Activated CD8-positive, alpha-beta memory T cell treated with anti-CD3 and anti-CD28 coated beads for 48 hours (primary cell): ENCODE results near the gene ERCC1.

ENCODE experiments used
- DNase-seq, 3 experiments: peaks; one replicate each; pipeline ENCODE4 v3.0.0-alpha.2; 2020; ENCODE audit warnings: low read depth in 2 of 3, low spot score in 2 of 3

The ERCC1 gene

GRCh38 chr19:45423589-45424190 is at the start of gene ERCC1:
ERCC1 (minus strand) TSS chr19:45423917; CDS start chr19:45423374, 543 bp downstream.
- DNase-seq, result peak; percentile 74 to 89 (median 87)

GRCh38 chr19:45473367-45473681 is 49.6 kb upstream of the ERCC1 start:
- no peak for DNase-seq

GRCh38 chr19:45472563-45473366 is 49.0 kb upstream of the ERCC1 start:
- DNase-seq, result no peak

- no peak for DNase-seq
These were observed 48.3 kb upstream of the ERCC1 start for GRCh38 chr19:45471931-45472562.

GRCh38 chr19:45471111-45471930 is 47.6 kb upstream of the ERCC1 start:
- no peak for DNase-seq

GRCh38 chr19:45470762-45471081 is 47.0 kb upstream of the ERCC1 start:
- no peak for DNase-seq

GRCh38 chr19:45469945-45470761 is 46.4 kb upstream of the ERCC1 start:
- DNase-seq, result no peak

GRCh38 chr19:45469132-45469944 is 45.6 kb upstream of the ERCC1 start:
- peak; percentile 83 to 92 (median 91) for DNase-seq

GRCh38 chr19:45468803-45469131 is 45.0 kb upstream of the ERCC1 start:
- DNase-seq, result no peak

GRCh38 chr19:45468159-45468651 is 44.5 kb upstream of the ERCC1 start:
- no peak for DNase-seq

GRCh38 chr19:45467456-45468158 is 43.9 kb upstream of the ERCC1 start, which contains the start of gene FOSB:
FOSB (plus strand) TSS chr19:45467996; CDS start chr19:45468587, 591 bp downstream.
- DNase-seq, result peak; percentile 85 to 96 (median 95)

- no peak for DNase-seq
These were observed 43.4 kb upstream of the ERCC1 start for GRCh38 chr19:45467115-45467455.

GRCh38 chr19:45464852-45465441 is 41.2 kb upstream of the ERCC1 start:
- no peak for DNase-seq

GRCh38 chr19:45464274-45464673 is 40.6 kb upstream of the ERCC1 start:
- no peak for DNase-seq

- no peak for DNase-seq
These were observed 39.5 kb upstream of the ERCC1 start for GRCh38 chr19:45463241-45463640.

- no peak for DNase-seq
These were observed 38.5 kb upstream of the ERCC1 start for GRCh38 chr19:45462174-45462573.

- DNase-seq, result no peak
These were observed 37.2 kb upstream of the ERCC1 start for GRCh38 chr19:45460807-45461347.

GRCh38 chr19:45457776-45458175 is 34.1 kb upstream of the ERCC1 start:
- DNase-seq, result no peak

GRCh38 chr19:45456500-45456815 is 32.7 kb upstream of the ERCC1 start:
- no peak for DNase-seq
